H9 (cell line): ENCODE data around the gene RTN1. TPM values are rescaled to one million over a fixed set of nuclear protein-coding genes. Genes with fewer than 3 reads are reported as not detected.

Experiments
- DNase-seq: peaks from one replicate; pipeline ENCODE4 v3.0.0-alpha.2; 2017
- H2AFZ ChIP-seq: one replicate; pipeline ENCODE4 v1.6.1; 2013; ENCODE audit warnings: mild to moderate bottlenecking, low read length, control low read depth, moderate library complexity
- H2AK5ac ChIP-seq: 2 replicates; pipeline ENCODE4 v1.6.1; 2013; ENCODE audit warnings: low read length, control low read depth, mixed read lengths; ENCODE audit not compliant: insufficient read length
- H2BK120ac ChIP-seq: one replicate; pipeline ENCODE4 v1.6.1; 2013; ENCODE audit warnings: low read depth, mild to moderate bottlenecking, low read length, control low read depth, inconsistent platforms; ENCODE audit not compliant: poor library complexity, severe bottlenecking
- H2BK12ac ChIP-seq: 2 replicates; pipeline ENCODE4 v1.6.1; 2013; ENCODE audit warnings: low read length, control low read depth, mixed read lengths, low read depth; ENCODE audit not compliant: insufficient read length
- H2BK15ac ChIP-seq: 2 replicates; pipeline ENCODE4 v1.6.1; 2013; ENCODE audit warnings: low read depth, low read length, control low read depth
- H2BK20ac ChIP-seq: one replicate; pipeline ENCODE4 v1.6.1; 2013; ENCODE audit warnings: low read depth, mild to moderate bottlenecking, low read length, control low read depth, inconsistent platforms; ENCODE audit not compliant: poor library complexity, severe bottlenecking
- H2BK5ac ChIP-seq: 2 replicates; pipeline ENCODE4 v1.6.1; 2013; ENCODE audit warnings: low read length, control low read depth, mixed read lengths; ENCODE audit not compliant: insufficient read length
- H3K14ac ChIP-seq: 2 replicates; pipeline ENCODE4 v1.6.1; 2013; ENCODE audit warnings: low read length, control low read depth; ENCODE audit not compliant: insufficient read depth
- H3K18ac ChIP-seq: 2 replicates; pipeline ENCODE4 v1.6.1; 2013; ENCODE audit warnings: low read depth, mild to moderate bottlenecking, mixed read lengths, low read length, control low read depth; ENCODE audit not compliant: insufficient read length
- H3K23ac ChIP-seq: 2 replicates; pipeline ENCODE4 v1.6.1; 2013; ENCODE audit warnings: low read length, control low read depth, mixed read lengths, low read depth; ENCODE audit not compliant: insufficient read length
- H3K23me2 ChIP-seq: 2 replicates; pipeline ENCODE4 v1.6.1; 2013; ENCODE audit warnings: low read depth, mild to moderate bottlenecking, mixed read lengths, low read length, control low read depth; ENCODE audit not compliant: insufficient read length, poor library complexity, severe bottlenecking
- H3K27ac ChIP-seq: 2 replicates; pipeline ENCODE4 v1.5.1; 2013; ENCODE audit warnings: low read length, control low read depth, mixed read lengths, low read depth; ENCODE audit not compliant: insufficient read length
- H3K27me3 ChIP-seq: 2 replicates; pipeline ENCODE4 v1.6.1; 2013; ENCODE audit warnings: low read length, control low read depth, inconsistent platforms; ENCODE audit not compliant: insufficient read depth
- H3K4ac ChIP-seq: 2 replicates; pipeline ENCODE4 v1.6.1; 2013; ENCODE audit warnings: low read depth, mild to moderate bottlenecking, control low read depth, inconsistent platforms, low read length, moderate library complexity
- H3K4me1 ChIP-seq: 2 replicates; pipeline ENCODE4 v1.6.1; 2013; ENCODE audit warnings: low read length, control low read depth, inconsistent platforms; ENCODE audit not compliant: insufficient read depth
- H3K4me2 ChIP-seq: 2 replicates; pipeline ENCODE4 v1.6.1; 2013; ENCODE audit warnings: low read length, control low read depth, mixed read lengths; ENCODE audit not compliant: insufficient read length, insufficient read depth
- H3K56ac ChIP-seq: 2 replicates; pipeline ENCODE4 v1.6.1; 2013; ENCODE audit warnings: low read depth, mild to moderate bottlenecking, mixed read lengths, low read length, control low read depth; ENCODE audit not compliant: insufficient read length
- H3K79me1 ChIP-seq: 2 replicates; pipeline ENCODE4 v1.6.1; 2013; ENCODE audit warnings: low read depth, mild to moderate bottlenecking, moderate library complexity, low read length, control low read depth, inconsistent platforms; ENCODE audit not compliant: insufficient read depth, poor library complexity, severe bottlenecking
- H3K79me2 ChIP-seq: 2 replicates; pipeline ENCODE4 v1.6.1; 2013; ENCODE audit warnings: low read length, control low read depth, inconsistent platforms; ENCODE audit not compliant: insufficient read depth
- H3K9ac ChIP-seq: 2 replicates; pipeline ENCODE4 v1.6.1; 2013; ENCODE audit warnings: low read length, control low read depth, mixed read lengths; ENCODE audit not compliant: insufficient read length; ENCODE audit errors: extremely low read depth
- H3K9me3 ChIP-seq: one replicate; pipeline ENCODE4 v1.6.1; 2013; ENCODE audit warnings: low read depth, low read length, inconsistent platforms; ENCODE audit not compliant: control insufficient read depth
- H3T11ph ChIP-seq: one replicate; pipeline ENCODE4 v1.6.1; 2013; ENCODE audit warnings: mild to moderate bottlenecking, low read length, control low read depth, inconsistent platforms
- H4K20me1 ChIP-seq: one replicate; pipeline ENCODE4 v1.6.1; 2013; ENCODE audit not compliant: control insufficient read depth, insufficient read length, insufficient read depth
- H4K5ac ChIP-seq: 2 replicates; pipeline ENCODE4 v1.6.1; 2013; ENCODE audit warnings: low read depth, mild to moderate bottlenecking, mixed read lengths, low read length, control low read depth; ENCODE audit not compliant: insufficient read length
- H4K8ac ChIP-seq: replicated peaks from 2 replicates; pipeline ENCODE4 v1.6.1; 2013; ENCODE audit warnings: low read length, control low read depth, mixed read lengths, low read depth; ENCODE audit not compliant: insufficient read length
- H4K91ac ChIP-seq: 2 replicates; pipeline ENCODE4 v1.6.1; 2013; ENCODE audit warnings: low read depth, mild to moderate bottlenecking, moderate library complexity, mixed read lengths, low read length, control low read depth; ENCODE audit not compliant: insufficient read length
- H3K27ac Mint-ChIP-seq, 3 experiments: 2 replicates in 2 of 3; 3 replicates in 1 of 3; pipeline ENCODE4 v1.8.0; 2020 to 2021; ENCODE audit warnings: mixed read lengths in 3 of 3, mild to moderate bottlenecking in 1 of 3, moderate library complexity in 1 of 3
- H3K27me3 Mint-ChIP-seq: 2 replicates; pipeline ENCODE4 v1.8.0; 2021; ENCODE audit warnings: low read depth, mild to moderate bottlenecking, moderate library complexity, mixed read lengths
- H3K36me3 Mint-ChIP-seq, 3 experiments: 2 replicates in 2 of 3; 3 replicates in 1 of 3; pipeline ENCODE4 v1.8.0; 2020 to 2021; ENCODE audit warnings: low read depth in 3 of 3, mixed read lengths in 3 of 3; ENCODE audit not compliant: insufficient read depth in 1 of 3
- H3K4me1 Mint-ChIP-seq, 2 experiments: 2 replicates each; pipeline ENCODE4 v1.8.0; 2020; ENCODE audit warnings: mixed read lengths in 2 of 2
- H3K4me3 Mint-ChIP-seq, 2 experiments: 2 replicates in 1 of 2; 3 replicates in 1 of 2; pipeline ENCODE4 v1.8.0; 2020 to 2021; ENCODE audit warnings: mild to moderate bottlenecking in 2 of 2, mixed read lengths in 2 of 2, moderate library complexity in 1 of 2
- H3K9me3 Mint-ChIP-seq, 2 experiments: 2 replicates in 1 of 2; 3 replicates in 1 of 2; pipeline ENCODE4 v1.8.0; 2020; ENCODE audit warnings: mild to moderate bottlenecking in 2 of 2, mixed read lengths in 2 of 2, moderate library complexity in 1 of 2
- CTCF ChIP-seq: fragments of 200-600 bp; sonication (generic); conservative IDR thresholded peaks from 3 replicates; pipeline ENCODE4 v1.8.0; 2021; ENCODE audit warnings: antibody characterized with exemption, mild to moderate bottlenecking
- WGBS: extraction: QIAGEN DNeasy Blood & Tissue Kit; methylation state at CpG from one replicate; pipeline ENCODE4 v1.1.7; 2013; ENCODE audit warnings: missing lambda C conversion rate, low lambda C conversion rate, mixed read lengths; ENCODE audit not compliant: insufficient read length; ENCODE audit errors: extremely low coverage; 5-methylcytosine and 5-hydroxymethylcytosine counted together
- total RNA-seq: library from RNA; stranded (reverse); gene quantifications from 2 replicates; pipeline ENCODE4 v1.2.1, GENCODE V29; 2021

The RTN1 gene
- total RNA-seq, 1 experiment from 2014 or later, result 1.8 TPM

GRCh38 chr14:59814988-59815387, 55.6 kb downstream of the RTN1 start:
- Mint-ChIP-seq H3K27me3 (peaks cover 4% of the 10 kb centered on the region; the same call in 1 of the 2 replicates), H3K4me1 (peaks cover 13 to 19% of the 10 kb centered on the region in 2 experiments), H3K9me3 (peaks cover 2 to 3% of the 10 kb centered on the region in 2 experiments; a peak in 2 of 5 replicates), H3K4me3 (no peak overlapping the region), H3K27ac (no peak overlapping the region), H3K36me3 (no peaks in the 10 kb centered on the region)
- Histone ChIP-seq H3K56ac (no peak overlapping the region), H2BK15ac (no peak overlapping the region), H3K4me2 (no peak overlapping the region), H2BK120ac (no peak overlapping the region), H3K79me1 (no peaks in the 10 kb centered on the region), H2BK20ac (no peak overlapping the region), H4K8ac (no peak overlapping the region), H2BK5ac (no peak overlapping the region), H3K4me1 (no peaks in the 10 kb centered on the region), H3K4ac (no peak overlapping the region), H3T11ph (no peak overlapping the region), H3K14ac (no peak overlapping the region), H3K27ac (no peak overlapping the region), H3K27me3 (no peaks in the 10 kb centered on the region), H2AFZ (no peak overlapping the region), H3K18ac (no peak overlapping the region), H4K20me1 (no peaks in the 10 kb centered on the region), H4K5ac (no peak overlapping the region), H3K23me2 (no peaks in the 10 kb centered on the region), H4K91ac (no peak overlapping the region), H2BK12ac (no peak overlapping the region), H3K79me2 (no peaks in the 10 kb centered on the region), H3K23ac (no peak overlapping the region), H2AK5ac (no peak overlapping the region), H3K9ac (no peak overlapping the region), H3K9me3 (no peaks in the 10 kb centered on the region)
- DNase-seq, result no peak
- WGBS, result no CpG with 5 or more reads among the region's 1 CpG
- TF ChIP-seq CTCF, result no peak
